Astrocyte of the cerebellum (primary cell): ENCODE measurements around the gene UBTD1.
A peak's percentile ranks its signal among the peaks of the same experiment; 100 is the strongest.

ENCODE experiments used
- DNase-seq: peaks from one replicate; pipeline ENCODE4 v3.0.0-alpha.2; 2011; ENCODE audit warnings: low read depth
- H3K4me3 ChIP-seq: 2 replicates; pipeline ENCODE4 v1.5.1; 2011; ENCODE audit warnings: mild to moderate bottlenecking, low read depth, low read length, moderate library complexity
- in situ Hi-C: cut with HindIII; loops from 2 replicates; pipeline ENCODE4 v1.10.0; 2017; ENCODE audit warnings: low sequenced_read_pairs
- TF ChIP-seq, protein P1 (sequence below): IDR thresholded peaks from 2 replicates; pipeline ENCODE4 v1.5.1; 2012; ENCODE audit warnings: low read length, low read depth, moderate library complexity, mild to moderate bottlenecking; ENCODE audit errors: missing control alignments

Gene UBTD1

DNA sequence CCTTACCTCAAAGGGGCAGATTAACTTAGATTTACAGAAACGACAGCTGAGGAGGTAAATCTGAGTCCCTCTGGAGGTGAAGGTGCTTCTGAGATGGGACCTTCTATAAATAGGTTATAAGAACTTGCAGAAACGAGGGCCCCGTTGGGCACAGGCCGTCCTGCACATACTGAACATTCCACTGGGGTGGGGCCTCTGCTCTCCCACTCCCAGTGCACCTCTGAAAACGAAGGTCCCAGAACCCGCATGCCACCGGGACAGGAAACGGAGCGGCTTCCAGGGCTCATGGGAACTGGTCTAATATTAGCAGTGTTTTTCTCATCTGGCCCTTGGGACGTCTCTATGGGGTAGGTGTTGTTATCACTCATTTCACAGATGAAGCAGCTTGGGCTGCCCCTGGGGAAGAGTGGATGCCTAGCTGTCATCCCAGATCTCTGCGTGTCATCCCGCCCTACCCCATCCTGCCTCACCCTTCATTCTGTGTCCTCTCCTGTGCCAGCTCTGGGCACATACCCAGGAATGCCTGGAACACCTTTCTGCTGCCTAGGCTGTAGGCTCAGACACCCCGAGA is 110.4 kb downstream of the UBTD1 start:
- TF ChIP-seq, protein P1, sequence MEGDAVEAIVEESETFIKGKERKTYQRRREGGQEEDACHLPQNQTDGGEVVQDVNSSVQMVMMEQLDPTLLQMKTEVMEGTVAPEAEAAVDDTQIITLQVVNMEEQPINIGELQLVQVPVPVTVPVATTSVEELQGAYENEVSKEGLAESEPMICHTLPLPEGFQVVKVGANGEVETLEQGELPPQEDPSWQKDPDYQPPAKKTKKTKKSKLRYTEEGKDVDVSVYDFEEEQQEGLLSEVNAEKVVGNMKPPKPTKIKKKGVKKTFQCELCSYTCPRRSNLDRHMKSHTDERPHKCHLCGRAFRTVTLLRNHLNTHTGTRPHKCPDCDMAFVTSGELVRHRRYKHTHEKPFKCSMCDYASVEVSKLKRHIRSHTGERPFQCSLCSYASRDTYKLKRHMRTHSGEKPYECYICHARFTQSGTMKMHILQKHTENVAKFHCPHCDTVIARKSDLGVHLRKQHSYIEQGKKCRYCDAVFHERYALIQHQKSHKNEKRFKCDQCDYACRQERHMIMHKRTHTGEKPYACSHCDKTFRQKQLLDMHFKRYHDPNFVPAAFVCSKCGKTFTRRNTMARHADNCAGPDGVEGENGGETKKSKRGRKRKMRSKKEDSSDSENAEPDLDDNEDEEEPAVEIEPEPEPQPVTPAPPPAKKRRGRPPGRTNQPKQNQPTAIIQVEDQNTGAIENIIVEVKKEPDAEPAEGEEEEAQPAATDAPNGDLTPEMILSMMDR, result no peak
- DNase-seq, result no peak
- H3K4me3 ChIP-seq, result no peak overlapping the region
- in situ Hi-C loops, result no loop called here

DNA sequence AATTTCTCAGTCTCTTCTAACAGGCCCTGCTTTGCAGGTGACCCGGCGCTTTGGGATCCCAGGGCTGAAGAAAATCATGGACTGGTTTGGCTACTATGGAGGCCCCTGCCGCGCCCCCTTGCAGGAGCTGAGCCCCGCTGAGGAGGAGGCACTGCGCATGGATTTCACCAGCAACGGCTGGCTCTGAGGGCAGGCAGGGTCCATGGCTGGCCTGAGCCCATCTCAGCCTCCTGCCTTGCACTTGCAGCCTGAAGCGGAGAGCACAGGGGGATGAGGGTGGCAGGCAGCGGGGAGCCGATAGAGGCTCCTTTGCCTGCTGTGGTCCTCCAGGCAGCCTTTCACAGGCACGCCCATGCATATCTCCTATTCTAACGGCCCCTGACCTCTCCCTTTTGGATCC is 112.7 kb downstream of the UBTD1 start:
- no peak overlapping the region for H3K4me3 ChIP-seq
- in situ Hi-C loops, result no loop called here
- DNase-seq, result no peak
- TF ChIP-seq, protein P1, result no peak

DNA sequence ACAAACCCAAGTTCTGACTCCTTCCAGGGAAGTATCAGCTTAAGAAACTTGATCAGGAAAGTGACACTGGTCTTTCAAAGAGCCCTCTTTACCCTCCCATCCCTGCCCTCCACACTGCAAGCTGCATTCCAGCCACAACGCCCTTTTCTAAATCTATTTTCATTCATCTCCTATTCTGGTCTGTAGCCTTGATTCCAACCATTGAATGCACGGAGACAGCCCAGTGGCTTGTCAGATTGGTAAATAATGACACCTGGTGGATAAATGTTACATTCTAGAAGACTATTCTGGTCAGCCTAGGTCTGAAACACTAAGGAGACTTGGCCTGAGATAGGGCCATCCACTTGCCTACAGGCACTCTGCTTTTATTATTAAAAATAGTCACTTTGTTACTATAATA is 113.7 kb downstream of the UBTD1 start:
- DNase-seq, result peak; percentile 33
- TF ChIP-seq, protein P1, result peak; percentile 38

DNA sequence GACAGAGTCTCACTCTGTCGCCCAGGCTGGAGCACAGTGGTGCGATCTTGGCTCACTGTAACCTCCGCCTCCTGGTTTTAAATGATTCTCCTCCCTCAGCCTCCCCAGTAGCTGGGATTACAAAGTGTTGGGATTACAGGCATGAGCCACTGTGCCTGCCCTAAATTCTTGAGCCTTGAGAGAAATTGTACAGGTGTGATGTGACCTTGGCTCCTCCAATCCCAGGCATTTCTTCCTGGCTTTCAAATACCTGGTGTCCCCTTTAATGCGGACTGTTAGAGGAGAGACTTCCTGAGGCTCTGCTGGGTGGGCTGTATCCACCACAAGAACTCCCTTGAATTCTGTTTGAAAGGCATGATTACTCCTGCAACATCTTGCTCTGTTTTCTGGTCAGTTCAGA is 119.6 kb downstream of the UBTD1 start:
- H3K4me3 ChIP-seq, result no peak overlapping the region
- in situ Hi-C loops, result no loop called here
- DNase-seq, result no peak
- TF ChIP-seq, protein P1, result no peak

More for the DNA sequence above, 113.7 kb downstream of the UBTD1 start:
- in situ Hi-C loops, result no loop called here
- no peak overlapping the region for H3K4me3 ChIP-seq

DNA sequence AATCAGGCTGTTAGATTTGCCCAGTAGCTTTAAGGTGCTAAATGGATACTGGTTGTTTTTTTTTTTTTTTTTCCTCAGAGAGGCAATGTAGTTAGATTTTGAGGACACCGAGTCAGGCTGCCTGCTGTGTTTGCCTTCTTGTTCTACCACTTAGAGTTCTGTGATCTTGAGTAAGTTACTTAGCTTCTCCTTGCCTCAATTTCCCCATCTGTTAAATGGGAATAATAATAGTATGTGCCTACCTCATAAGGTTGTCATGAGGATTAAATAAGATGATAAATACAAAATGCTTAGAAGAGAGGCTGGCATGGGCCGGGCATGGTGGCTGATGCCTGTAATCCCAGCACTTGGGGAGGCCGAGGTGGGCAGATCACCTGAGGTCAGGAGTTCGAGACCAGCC is 120.0 kb downstream of the UBTD1 start:
- no peak for DNase-seq
- no peak overlapping the region for H3K4me3 ChIP-seq
- TF ChIP-seq, protein P1, result no peak
- in situ Hi-C loops, result no loop called here
